GM18498 (cell line): ENCODE measurements around the gene BCR.
"Not testable (repeated sequence)": the region's sequence is repeated elsewhere in the genome, so short reads cannot be mapped to it uniquely, and the experiment has no call there.

Source experiments
- ATAC-seq: cut with Tn5 transposase; IDR thresholded peaks from one replicate; pipeline ENCODE4 v1.9.1; 2021; ENCODE audit warnings: mild to moderate bottlenecking, moderate library complexity; ENCODE audit not compliant: unreplicated experiment

The BCR gene

GRCh38 chr22:23309261-23309660, 129.0 kb downstream of the BCR start:
- ATAC-seq, result not testable (repeated sequence)

GRCh38 chr22:23310443-23311097, 130.3 kb downstream of the BCR start:
- not testable (repeated sequence) for ATAC-seq

- ATAC-seq, result not testable (repeated sequence)
Measured at GRCh38 chr22:23311635-23312420, 131.5 kb downstream of the BCR start.

- no peak for ATAC-seq
Measured at GRCh38 chr22:23313791-23314567, 133.7 kb downstream of the BCR start.

GRCh38 chr22:23315341-23315917, 135.1 kb downstream of the BCR start:
- no peak for ATAC-seq

- ATAC-seq, result not testable (repeated sequence)
Measured at GRCh38 chr22:23316596-23316995, 136.3 kb downstream of the BCR start.

- ATAC-seq, result not testable (repeated sequence)
Measured at GRCh38 chr22:23318316-23318715, 138.0 kb downstream of the BCR start.

GRCh38 chr22:23322497-23323080, 142.3 kb downstream of the BCR start:
- not testable (repeated sequence) for ATAC-seq

- not testable (repeated sequence) for ATAC-seq
Measured at GRCh38 chr22:23323960-23324688, 143.8 kb downstream of the BCR start.

GRCh38 chr22:23325183-23325582, 144.9 kb downstream of the BCR start:
- no peak for ATAC-seq

- not testable (repeated sequence) for ATAC-seq
Measured at GRCh38 chr22:23333822-23334221, 153.5 kb downstream of the BCR start.

GRCh38 chr22:23337672-23338071, 157.4 kb downstream of the BCR start:
- not testable (repeated sequence) for ATAC-seq

- ATAC-seq, result not testable (repeated sequence)
Measured at GRCh38 chr22:23341942-23342695, 161.8 kb downstream of the BCR start.

GRCh38 chr22:23351321-23351720, 171.0 kb downstream of the BCR start:
- no peak for ATAC-seq

- no peak for ATAC-seq
Measured at GRCh38 chr22:23353004-23353403, 172.7 kb downstream of the BCR start.

GRCh38 chr22:23353696-23354095, 173.4 kb downstream of the BCR start:
- ATAC-seq, result no peak

GRCh38 chr22:23356094-23356493, 175.8 kb downstream of the BCR start:
- ATAC-seq, result no peak

GRCh38 chr22:23357053-23357452, 176.7 kb downstream of the BCR start:
- no peak for ATAC-seq

GRCh38 chr22:23359583-23360123, 179.3 kb downstream of the BCR start:
- ATAC-seq, result no peak
